Right ventricle myocardium superior (tissue), 1 donor: Measurements from ENCODE around the gene ETFRF1. TPM values are rescaled to one million over a fixed set of nuclear protein-coding genes. Genes with fewer than 3 reads are reported as not detected.

Experiments
- ATAC-seq: fragments of 200-7000 bp; cut with Tn5 transposase; one replicate; pipeline ENCODE4 v1.9.1; 2020; ENCODE audit warnings: mild to moderate bottlenecking; ENCODE audit not compliant: poor library complexity
- DNase-seq: peaks from one replicate; pipeline ENCODE4 v3.0.0-alpha.2; 2020
- intact Hi-C: fragments of 100-400 bp; cut with DNase I; formaldehyde crosslinking; loops from one replicate; pipeline ENCODE4 v1.11.2; 2022
- long read RNA-seq: library from polyadenylated mRNA; unstranded; transcript quantifications from one replicate; pipeline ENCODE4 v2.0.0, GENCODE V29; 2021
- total RNA-seq: library from RNA; stranded (reverse); fragmentation: NEBNext Ultra II Directional; extraction: Animal tissue kit (Norgen Biotek cat#: 25700); gene quantifications from one replicate; pipeline ENCODE4 v1.2.1, GENCODE V29; 2021
- donor health status: DM: no; HTN: yes; CAD: no; lungs with severe emphysema.

Gene ETFRF1, protein sequence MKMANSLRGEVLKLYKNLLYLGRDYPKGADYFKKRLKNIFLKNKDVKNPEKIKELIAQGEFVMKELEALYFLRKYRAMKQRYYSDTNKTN
- 69.4 TPM for total RNA-seq
- long read RNA-seq, transcript ETFRF1-201 (3 exons, 1,134 nt) = major isoform, 55 of 58 reads
- long read RNA-seq, partial matches to known transcripts = 0 of 58 reads
- long read RNA-seq, other reads (novel, unspliced or antisense) = 0 of 58 reads

DNA sequence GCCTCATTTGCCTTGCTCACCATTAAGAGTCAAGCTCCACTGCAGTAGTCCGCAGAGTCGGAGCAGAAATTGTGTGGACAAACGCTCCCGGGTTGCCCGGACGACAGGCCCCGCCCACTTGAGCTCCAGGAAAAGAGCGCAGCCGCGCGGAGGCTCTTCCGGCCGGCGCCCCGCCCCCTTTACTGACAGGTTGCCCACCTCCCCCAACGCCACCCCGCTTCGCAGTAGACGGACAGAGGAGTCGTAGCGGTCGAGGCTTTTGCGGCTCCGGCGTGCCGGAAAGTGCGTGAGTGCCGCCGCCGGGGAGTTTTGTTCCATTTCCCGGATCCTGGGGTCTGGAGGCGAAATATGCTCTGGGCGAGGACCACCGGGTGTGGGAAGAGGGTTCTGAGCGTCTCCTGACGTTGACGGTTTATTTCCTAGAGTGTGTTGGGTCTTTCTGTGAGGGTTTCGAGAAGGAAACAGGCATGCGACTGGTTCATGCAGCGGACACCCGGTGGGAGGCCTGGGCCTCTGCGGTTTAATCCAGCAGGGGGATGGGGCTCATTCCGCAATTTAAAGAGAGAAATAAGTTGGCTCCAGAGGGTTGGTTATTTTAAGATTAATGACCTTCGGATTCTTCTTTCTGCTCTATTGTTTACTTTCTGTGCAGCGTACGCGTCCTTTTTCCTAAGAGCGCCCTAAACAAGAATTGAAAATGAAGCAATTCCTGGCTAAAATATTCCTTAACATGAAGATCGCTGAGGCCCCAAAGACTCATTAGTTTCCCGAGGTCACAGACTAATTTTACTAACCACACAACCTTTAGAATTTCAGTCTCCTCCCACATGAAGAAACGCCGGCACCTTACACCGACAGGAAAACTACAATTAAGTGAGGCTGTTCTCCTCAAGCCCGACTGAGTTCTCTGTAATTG is at the start of gene ETFRF1, which contains the start of gene DNAI7:
Gene ETFRF1 (plus strand): TSS at position 182 of the 916 bp plus-strand sequence. CDS start 8,720 bp downstream, outside the sequence.
Gene DNAI7 (minus strand): TSS at position 105 of the 916 bp plus-strand sequence. CDS start 82 bp downstream, at position 23.
- ATAC-seq (peak; percentile 100), DNase-seq (peak; percentile 100)
- intact Hi-C loops = loop anchor here (2.0 kb wide), 1 partner anchor 55 kb away; the partner anchor contains the start of gene KRAS

- intact Hi-C loops = no loop called here
- no peak for DNase-seq
- ATAC-seq = no peak
Observed at GRCh38 chr12:25146686-25147085, 48.4 kb upstream of the ETFRF1 start.

DNA sequence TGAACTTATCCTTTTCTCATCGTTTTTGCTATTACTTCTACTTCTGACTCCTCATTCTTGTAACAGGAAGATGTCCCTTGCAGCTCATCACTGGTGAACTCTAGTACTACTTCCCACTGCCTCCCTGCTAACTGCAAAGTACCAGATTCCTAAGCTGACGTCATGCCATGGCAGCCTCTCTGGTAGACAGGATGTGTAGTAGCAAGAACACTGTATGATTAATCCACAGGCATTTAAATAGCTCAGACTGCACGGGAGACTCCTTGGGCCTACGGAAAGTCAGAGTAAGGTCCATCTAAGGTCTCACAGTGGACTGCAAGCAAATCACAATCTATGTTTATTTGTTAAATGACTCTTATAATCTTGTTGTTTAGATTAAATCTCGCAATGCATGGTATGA is 43.6 kb upstream of the ETFRF1 start:
- DNase-seq (no peak), ATAC-seq (peak; percentile 29)
- intact Hi-C loops = no loop called here

GRCh38 chr12:25152055-25152454 is 43.0 kb upstream of the ETFRF1 start:
- no peak for DNase-seq
- no peak for ATAC-seq
- intact Hi-C loops = no loop called here

DNA sequence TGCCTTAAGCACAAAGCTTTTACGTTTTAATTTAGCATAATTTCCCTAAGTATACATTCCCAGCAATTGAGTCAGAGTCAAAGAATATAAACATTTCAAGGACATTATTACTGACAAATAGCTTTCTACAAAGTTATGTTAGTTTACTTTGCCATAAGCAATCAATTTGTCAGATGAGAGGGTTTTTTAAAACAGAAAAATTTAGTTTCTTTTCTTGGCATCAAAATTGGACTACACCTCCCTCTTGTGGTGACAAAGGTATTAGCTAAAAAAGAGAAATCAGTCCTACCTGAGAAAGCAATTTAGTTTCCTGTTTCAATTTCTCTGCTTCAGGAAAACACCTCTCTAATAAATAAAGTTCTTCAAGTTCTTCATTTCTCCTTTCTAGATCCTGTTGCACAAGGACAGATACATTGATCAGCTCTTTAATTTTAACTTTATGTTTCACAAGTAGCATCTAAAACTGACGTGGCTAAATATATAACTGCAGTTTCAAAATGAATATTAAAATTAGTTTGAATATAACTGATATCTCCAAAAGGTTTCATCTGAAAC is 39.9 kb upstream of the ETFRF1 start:
- intact Hi-C loops = no loop called here

GRCh38 chr12:25156061-25156460 is 39.0 kb upstream of the ETFRF1 start:
- DNase-seq = no peak
- intact Hi-C loops = no loop called here
- no peak for ATAC-seq

More for the DNA sequence above, 39.9 kb upstream of the ETFRF1 start:
- ATAC-seq (no peak), DNase-seq (no peak)

- intact Hi-C loops = no loop called here
- no peak for ATAC-seq
- no peak for DNase-seq
Observed at GRCh38 chr12:25162866-25163265, 32.2 kb upstream of the ETFRF1 start.

DNA sequence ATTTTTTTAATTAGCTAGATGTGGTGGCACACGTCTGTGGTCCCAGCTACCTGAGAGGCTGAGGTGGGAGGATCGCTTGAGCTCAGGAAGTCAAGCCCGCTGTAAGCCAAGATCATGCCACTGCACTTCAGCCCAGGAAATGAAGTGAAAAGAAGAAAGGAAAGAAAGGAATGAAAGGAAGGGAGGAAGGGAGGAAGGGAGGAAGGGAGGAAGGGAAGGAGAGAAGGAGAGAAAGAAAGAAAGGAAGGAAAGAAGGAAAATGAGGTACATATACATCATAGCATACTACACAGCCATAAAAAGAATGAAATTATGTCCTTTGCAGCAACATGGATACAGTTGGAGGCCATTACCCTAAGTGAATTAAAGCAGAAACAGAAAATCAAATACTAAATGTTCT is 12.3 kb upstream of the ETFRF1 start:
- ATAC-seq (no peak), DNase-seq (no peak)
- intact Hi-C loops = no loop called here

DNA sequence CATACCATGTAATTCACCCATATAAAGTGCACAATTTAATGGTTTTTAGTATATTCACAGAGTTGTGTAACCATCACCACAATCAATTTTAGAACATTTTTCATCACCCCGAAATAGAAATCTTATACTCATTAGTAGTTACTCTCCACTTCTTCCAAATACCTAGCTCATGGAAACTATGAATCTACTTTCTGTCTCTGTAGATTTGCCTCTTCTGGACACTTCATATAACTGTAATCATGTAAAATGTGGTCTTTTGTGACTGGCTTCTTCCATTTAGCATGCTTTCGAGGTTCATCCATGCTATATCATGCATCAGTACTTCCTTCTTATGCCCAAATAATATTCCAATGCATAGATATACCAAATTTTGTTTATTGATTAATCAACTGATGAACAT is 10.9 kb upstream of the ETFRF1 start:
- DNase-seq (no peak), ATAC-seq (no peak)
- intact Hi-C loops = no loop called here

DNA sequence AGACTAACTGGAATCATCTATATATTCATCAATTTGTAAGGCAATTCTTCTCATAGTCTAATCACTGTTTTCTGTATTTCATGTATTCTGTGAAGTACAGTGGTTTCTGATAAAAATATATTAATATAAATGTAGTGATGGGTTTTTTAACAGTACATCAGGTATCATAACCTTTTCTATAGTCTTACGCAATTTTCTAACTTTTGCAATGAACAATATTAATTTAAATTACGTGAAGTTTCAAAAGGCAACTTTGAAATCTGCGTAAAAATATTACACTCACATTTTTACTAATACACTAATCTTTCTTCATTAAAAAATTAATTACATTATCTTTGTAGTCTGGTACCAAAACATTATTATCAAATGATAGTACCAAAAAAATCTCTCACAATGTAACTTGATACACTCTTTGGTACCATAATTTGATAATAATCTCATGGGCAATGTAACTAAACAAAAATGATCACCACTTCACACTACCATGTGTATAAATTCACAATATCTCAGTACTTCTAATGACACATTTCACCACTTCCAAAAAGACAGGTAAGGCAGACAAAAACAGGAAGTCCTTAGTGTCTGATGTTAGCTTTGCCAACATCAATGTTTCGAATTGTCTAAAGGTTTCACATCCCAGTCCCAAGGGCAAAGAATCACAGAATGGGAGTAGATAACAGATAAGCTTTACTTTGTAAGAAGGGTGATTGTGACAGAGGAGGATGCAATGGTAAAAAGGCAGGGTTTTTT is 8.8 kb upstream of the ETFRF1 start:
- intact Hi-C loops = no loop called here
- no peak for ATAC-seq
- DNase-seq = no peak

DNA sequence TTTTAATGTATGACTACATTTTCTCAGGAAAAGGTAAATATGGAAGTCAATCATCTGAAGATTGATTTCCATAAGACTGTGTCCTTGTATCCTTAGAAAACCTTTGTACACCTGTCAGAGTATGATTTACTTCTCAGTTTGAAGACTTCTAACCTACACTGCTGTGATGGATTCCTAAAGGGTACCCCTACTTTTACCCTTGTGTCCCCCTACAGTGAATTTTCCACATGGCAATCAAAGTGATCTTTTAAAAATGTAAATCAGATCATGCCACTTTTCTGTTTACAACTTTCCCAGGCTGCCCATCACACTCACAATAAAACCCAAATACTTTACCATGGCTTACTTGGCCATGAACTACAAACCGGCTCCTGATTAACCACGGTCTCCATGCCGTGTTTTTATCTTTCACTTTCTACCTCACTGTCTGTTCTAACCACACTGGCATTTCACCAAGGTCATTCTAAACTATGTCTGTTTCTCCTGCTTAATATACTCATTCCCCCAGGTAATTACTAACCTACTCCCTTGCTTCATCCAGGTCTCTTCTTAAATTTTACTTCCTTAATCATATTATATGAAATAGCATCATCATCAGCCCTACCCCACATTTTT is 8.1 kb upstream of the ETFRF1 start:
- DNase-seq (no peak), ATAC-seq (peak; percentile 31)
- intact Hi-C loops = no loop called here

- intact Hi-C loops = no loop called here
- ATAC-seq (no peak), DNase-seq (no peak)
Observed at GRCh38 chr12:25187781-25188180, 7.3 kb upstream of the ETFRF1 start.

GRCh38 chr12:25189656-25190055 is 5.4 kb upstream of the ETFRF1 start:
- no peak for ATAC-seq
- intact Hi-C loops = no loop called here

GRCh38 chr12:25190793-25191192 is 4.2 kb upstream of the ETFRF1 start:
- ATAC-seq = no peak
- DNase-seq = no peak
- intact Hi-C loops = no loop called here

More at GRCh38 chr12:25189656-25190055, 5.4 kb upstream of the ETFRF1 start:
- no peak for DNase-seq

GRCh38 chr12:25194214-25194613 is 823 bp upstream of the ETFRF1 start:
- intact Hi-C loops = loop anchor here (2.0 kb wide), 1 partner anchor 57 kb away; the partner anchor contains the start of gene KRAS
- ATAC-seq = no peak
- DNase-seq = no peak

- intact Hi-C loops = loop anchor here (2.0 kb wide), 1 partner anchor 56 kb away; the partner anchor contains the start of gene KRAS
- ATAC-seq (no peak), DNase-seq (no peak)
Observed at GRCh38 chr12:25194722-25195055, 348 bp upstream of the ETFRF1 start.

- ATAC-seq (no peak), DNase-seq (no peak)
- intact Hi-C loops = no loop called here
Observed at GRCh38 chr12:25197608-25198007, 2.6 kb downstream of the ETFRF1 start.

DNA sequence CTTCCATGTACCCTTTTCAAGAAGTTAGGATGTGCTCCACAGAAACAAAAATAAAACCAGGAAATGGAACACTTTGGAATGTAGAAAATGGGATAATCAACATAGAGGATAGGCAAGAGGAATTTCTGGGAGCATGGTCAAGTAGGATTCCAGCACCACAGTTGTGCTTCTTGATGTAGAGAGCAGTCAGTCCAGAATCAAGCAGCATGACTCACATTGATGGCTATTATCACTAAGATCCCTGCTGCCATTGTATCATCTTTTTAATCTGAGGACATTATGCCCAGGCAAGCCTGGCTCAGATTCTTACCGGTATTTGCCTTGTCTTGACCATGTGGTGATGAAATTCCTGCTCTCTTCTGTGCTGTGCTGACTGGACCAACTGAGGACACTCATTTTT is 5.7 kb downstream of the ETFRF1 start:
- DNase-seq (no peak), ATAC-seq (no peak)
- intact Hi-C loops = no loop called here
